ENCODE measurements around the gene SDS.

- no peak for TF ChIP-seq SETDB1 (CRISPR knock-in tag; IDR thresholded peaks at IDR 0.05; ENCODE audit: borderline replicate concordance)
- TF ChIP-seq CTCF (CRISPR knock-in tag; IDR thresholded peaks at IDR 0.05), result no peak
- no peak for TF ChIP-seq KDM4B (CRISPR knock-in tag; IDR thresholded peaks at IDR 0.05)
- no peak for TF ChIP-seq ZNF3 (CRISPR knock-in tag; IDR thresholded peaks at IDR 0.05)
- no peak for TF ChIP-seq GZF1 (CRISPR knock-in tag; IDR thresholded peaks at IDR 0.05)
- TF ChIP-seq ZNF775 (CRISPR knock-in tag; IDR thresholded peaks at IDR 0.05; ENCODE audit: borderline replicate concordance), result no peak
- TF ChIP-seq ATF3 (CRISPR knock-in tag; IDR thresholded peaks at IDR 0.05), result no peak
- TF ChIP-seq POLR2A (IDR thresholded peaks at IDR 0.05; ENCODE audit: insufficient read depth in 1 of 2, low read depth in 2 of 2, low read length in 2 of 2), result no peak
- TF ChIP-seq RAD21 (CRISPR knock-in tag; IDR thresholded peaks at IDR 0.05), result no peak
- TF ChIP-seq PCBP2 (optimal IDR thresholded peaks at IDR 0.05; ENCODE audit: low read depth, low read length, poor library complexity, severe bottlenecking), result no peak
- TF ChIP-seq EZH2 (conservative IDR thresholded peaks at IDR 0.05; ENCODE audit: low read depth, low read length), result no peak
- no peak for TF ChIP-seq TAF1 (CRISPR knock-in tag; IDR thresholded peaks at IDR 0.05)
- no peak for TF ChIP-seq AFF4 (CRISPR knock-in tag; IDR thresholded peaks at IDR 0.05)
These were observed 17.4 kb upstream of the SDS start for GRCh38 chr12:113420996-113421595.
